HepG2 (cell line): ENCODE results near the gene PREP. TPM values are rescaled to one million over a fixed set of nuclear protein-coding genes. Genes with fewer than 3 reads are reported as not detected.
A peak's percentile ranks its signal among the peaks of the same experiment; 100 is the strongest.

ENCODE experiments used
- DNMT3B ChIP-seq: conservative IDR thresholded peaks from 2 replicates; pipeline ENCODE4 v1.6.1; 2016; ENCODE audit warnings: missing biosample characterization, control low read depth
- FLYWCH1 ChIP-seq: sonication (generic); formaldehyde crosslinking; IDR thresholded peaks from 2 replicates; pipeline ENCODE4 v1.8.1; 2023; ENCODE audit warnings: mild to moderate bottlenecking, missing genetic modification reagents
- HES4 ChIP-seq: sonication (generic); formaldehyde crosslinking; IDR thresholded peaks from 2 replicates; pipeline ENCODE4 v1.9.0; 2021; ENCODE audit warnings: mild to moderate bottlenecking, missing genetic modification reagents, borderline replicate concordance
- HNRNPH1 ChIP-seq: fragments of 200-400 bp; formaldehyde crosslinking; optimal IDR thresholded peaks from 2 replicates; pipeline ENCODE3; 2017; ENCODE audit warnings: mild to moderate bottlenecking, low read depth, low read length
- IKZF4 ChIP-seq: sonication (generic); formaldehyde crosslinking; IDR thresholded peaks from 2 replicates; pipeline ENCODE4 v1.5.1; 2020; ENCODE audit warnings: borderline replicate concordance, mild to moderate bottlenecking, low read depth, missing genetic modification reagents; ENCODE audit errors: not compliant biosample characterization
- KMT2A ChIP-seq: sonication (generic); formaldehyde crosslinking; IDR thresholded peaks from 2 replicates; pipeline ENCODE4 v1.4.0; 2020; ENCODE audit warnings: missing genetic modification reagents
- MAFG ChIP-seq: sonication (generic); formaldehyde crosslinking; IDR thresholded peaks from 2 replicates; pipeline ENCODE4 v1.5.1; 2020; ENCODE audit warnings: mild to moderate bottlenecking, missing genetic modification reagents
- MTA1 ChIP-seq: sonication (generic); formaldehyde crosslinking; IDR thresholded peaks from 2 replicates; pipeline ENCODE4 v1.4.0; 2020; ENCODE audit warnings: missing genetic modification reagents, mild to moderate bottlenecking, borderline replicate concordance
- PRPF4 ChIP-seq: fragments of 200-400 bp; formaldehyde crosslinking; IDR thresholded peaks from 2 replicates; pipeline ENCODE4 v1.6.1; 2016; ENCODE audit warnings: low read length, low read depth; ENCODE audit not compliant: poor library complexity, severe bottlenecking
- PTBP1 ChIP-seq: fragments of 200-400 bp; formaldehyde crosslinking; IDR thresholded peaks from 2 replicates; pipeline ENCODE4 v1.6.1; 2018; ENCODE audit warnings: low read length, low read depth; ENCODE audit not compliant: poor library complexity, severe bottlenecking
- RARA ChIP-seq: IDR thresholded peaks from 2 replicates; pipeline ENCODE4 v1.6.1; 2016; ENCODE audit warnings: missing genetic modification reagents, missing compliant biosample characterization
- RCOR2 ChIP-seq: IDR thresholded peaks from 2 replicates; pipeline ENCODE4 v1.6.1; 2016; ENCODE audit warnings: missing biosample characterization, missing genetic modification reagents
- REPIN1 ChIP-seq: sonication (generic); formaldehyde crosslinking; IDR thresholded peaks from 2 replicates; pipeline ENCODE4 v1.8.0; 2022; ENCODE audit warnings: missing genetic modification reagents, low read depth, mild to moderate bottlenecking, borderline replicate concordance
- SALL1 ChIP-seq: sonication (generic); formaldehyde crosslinking; IDR thresholded peaks from 2 replicates; pipeline ENCODE4 v1.8.0; 2022; ENCODE audit warnings: mild to moderate bottlenecking, missing genetic modification reagents
- ZNF230 ChIP-seq: sonication (generic); formaldehyde crosslinking; IDR thresholded peaks from 2 replicates; pipeline ENCODE4 v1.4.0; 2020; ENCODE audit warnings: mild to moderate bottlenecking, missing genetic modification reagents
- ZNF451 ChIP-seq: sonication (generic); formaldehyde crosslinking; IDR thresholded peaks from 2 replicates; pipeline ENCODE4 v1.5.0; 2020; ENCODE audit warnings: mild to moderate bottlenecking, missing genetic modification reagents
- ZNF569 ChIP-seq: sonication (generic); formaldehyde crosslinking; IDR thresholded peaks from 2 replicates; pipeline ENCODE4 v1.5.0; 2020; ENCODE audit warnings: mild to moderate bottlenecking, missing genetic modification reagents, moderate library complexity, borderline replicate concordance
- ZNF639 ChIP-seq: conservative IDR thresholded peaks from 2 replicates; pipeline ENCODE4 v1.6.1; 2018; ENCODE audit warnings: missing genetic modification reagents
- ZNF891 ChIP-seq: sonication (generic); formaldehyde crosslinking; IDR thresholded peaks from 2 replicates; pipeline ENCODE4 v1.5.0; 2020; ENCODE audit warnings: mild to moderate bottlenecking, missing genetic modification reagents
- ZSCAN29 ChIP-seq: sonication (generic); formaldehyde crosslinking; conservative IDR thresholded peaks from 2 replicates; pipeline ENCODE4 v1.4.0; 2020; ENCODE audit warnings: mild to moderate bottlenecking, missing genetic modification reagents
- polyA plus RNA-seq, 8 experiments: library from polyadenylated mRNA; depleted of rRNA in 3 of 8; stranded (reverse) in 7 of 8; unstranded in 1 of 8; fragments of >200 nt; fragmentation: Illumina TruSeq in 4 of 8; extraction: Trizol in 4 of 8; gene quantifications; 2 replicates each; pipeline versions ENCODE4 v1.2.1 to v1.2.3, GENCODE V29; 2011 to 2016; ENCODE audit warnings: low read depth in 4 of 8, missing spikeins in 1 of 8, mixed read lengths in 1 of 8; ENCODE audit not compliant: insufficient read depth in 1 of 8
- total RNA-seq, 5 experiments: library from RNA; depleted of rRNA; stranded (reverse); fragments of >200 nt; fragmentation: Illumina TruSeq; extraction: Trizol; gene quantifications; 2 replicates each; pipeline ENCODE4 v1.2.3, GENCODE V29; 2016; ENCODE audit warnings: low read depth in 1 of 5
- TF ChIP-seq, protein P1 (sequence below): sonication (generic); formaldehyde crosslinking; IDR thresholded peaks from 2 replicates; pipeline ENCODE4 v1.5.0; 2020; ENCODE audit warnings: mild to moderate bottlenecking, missing genetic modification reagents
- TF ChIP-seq, protein P2 (sequence below): sonication (generic); formaldehyde crosslinking; conservative IDR thresholded peaks from 2 replicates; pipeline ENCODE4 v1.8.1; 2023; ENCODE audit warnings: missing genetic modification reagents
- TF ChIP-seq, protein P3 (sequence below): sonication (generic); formaldehyde crosslinking; IDR thresholded peaks from 2 replicates; pipeline ENCODE4 v1.8.0; 2022; ENCODE audit warnings: low read depth, missing genetic modification reagents

The PREP gene
- total and polyA plus RNA-seq, 2 of the 13 experiments (the other 11 are each of a cell fraction or from before 2014, with no cell fraction given), result 12.6 to 15.9 TPM

GRCh38 chr6:105402090-105402938 lies 568 bp downstream of the PREP start (continued):
- TF ChIP-seq HNRNPH1 (no peak), ZNF569 (CRISPR knock-in tag) (no peak), REPIN1 (CRISPR knock-in tag) (0 out of 2 replicates have a peak, but pooled peaks have one; percentile 18), MTA1 (CRISPR knock-in tag) (peak; percentile 20; the same call in 1 of the 2 replicates), ZNF230 (CRISPR knock-in tag) (peak; percentile 71; the same call in 1 of the 2 replicates), DNMT3B (CRISPR knock-in tag) (0 out of 2 replicates have a peak, but pooled peaks have one; percentile 34), RCOR2 (CRISPR knock-in tag) (no peak), MAFG (CRISPR knock-in tag) (no peak), HES4 (CRISPR knock-in tag) (peak; percentile 65; the same call in 1 of the 2 replicates), SALL1 (CRISPR knock-in tag) (0 out of 2 replicates have a peak, but pooled peaks have one; percentile 8), KMT2A (CRISPR knock-in tag) (peak; percentile 16; the same call in 1 of the 2 replicates), ZNF891 (peak; percentile 56; the same call in 1 of the 2 replicates), ZNF451 (peak; percentile 7; the same call in 1 of the 2 replicates), ZSCAN29 (CRISPR knock-in tag) (0 out of 2 replicates have a peak, but pooled peaks have one; percentile 19), ZNF639 (CRISPR knock-in tag) (no peak), PTBP1 (no peak), IKZF4 (CRISPR knock-in tag) (no peak), RARA (CRISPR knock-in tag) (peak; percentile 25; the same call in 1 of the 2 replicates), PRPF4 (no peak), FLYWCH1 (CRISPR knock-in tag) (no peak)
- TF ChIP-seq, protein P1, sequence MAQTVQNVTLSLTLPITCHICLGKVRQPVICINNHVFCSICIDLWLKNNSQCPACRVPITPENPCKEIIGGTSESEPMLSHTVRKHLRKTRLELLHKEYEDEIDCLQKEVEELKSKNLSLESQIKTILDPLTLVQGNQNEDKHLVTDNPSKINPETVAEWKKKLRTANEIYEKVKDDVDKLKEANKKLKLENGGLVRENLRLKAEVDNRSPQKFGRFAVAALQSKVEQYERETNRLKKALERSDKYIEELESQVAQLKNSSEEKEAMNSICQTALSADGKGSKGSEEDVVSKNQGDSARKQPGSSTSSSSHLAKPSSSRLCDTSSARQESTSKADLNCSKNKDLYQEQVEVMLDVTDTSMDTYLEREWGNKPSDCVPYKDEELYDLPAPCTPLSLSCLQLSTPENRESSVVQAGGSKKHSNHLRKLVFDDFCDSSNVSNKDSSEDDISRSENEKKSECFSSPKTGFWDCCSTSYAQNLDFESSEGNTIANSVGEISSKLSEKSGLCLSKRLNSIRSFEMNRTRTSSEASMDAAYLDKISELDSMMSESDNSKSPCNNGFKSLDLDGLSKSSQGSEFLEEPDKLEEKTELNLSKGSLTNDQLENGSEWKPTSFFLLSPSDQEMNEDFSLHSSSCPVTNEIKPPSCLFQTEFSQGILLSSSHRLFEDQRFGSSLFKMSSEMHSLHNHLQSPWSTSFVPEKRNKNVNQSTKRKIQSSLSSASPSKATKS (CRISPR knock-in tag), result no peak
- TF ChIP-seq, protein P2, sequence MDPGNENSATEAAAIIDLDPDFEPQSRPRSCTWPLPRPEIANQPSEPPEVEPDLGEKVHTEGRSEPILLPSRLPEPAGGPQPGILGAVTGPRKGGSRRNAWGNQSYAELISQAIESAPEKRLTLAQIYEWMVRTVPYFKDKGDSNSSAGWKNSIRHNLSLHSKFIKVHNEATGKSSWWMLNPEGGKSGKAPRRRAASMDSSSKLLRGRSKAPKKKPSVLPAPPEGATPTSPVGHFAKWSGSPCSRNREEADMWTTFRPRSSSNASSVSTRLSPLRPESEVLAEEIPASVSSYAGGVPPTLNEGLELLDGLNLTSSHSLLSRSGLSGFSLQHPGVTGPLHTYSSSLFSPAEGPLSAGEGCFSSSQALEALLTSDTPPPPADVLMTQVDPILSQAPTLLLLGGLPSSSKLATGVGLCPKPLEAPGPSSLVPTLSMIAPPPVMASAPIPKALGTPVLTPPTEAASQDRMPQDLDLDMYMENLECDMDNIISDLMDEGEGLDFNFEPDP (CRISPR knock-in tag), result no peak
- TF ChIP-seq, protein P3, sequence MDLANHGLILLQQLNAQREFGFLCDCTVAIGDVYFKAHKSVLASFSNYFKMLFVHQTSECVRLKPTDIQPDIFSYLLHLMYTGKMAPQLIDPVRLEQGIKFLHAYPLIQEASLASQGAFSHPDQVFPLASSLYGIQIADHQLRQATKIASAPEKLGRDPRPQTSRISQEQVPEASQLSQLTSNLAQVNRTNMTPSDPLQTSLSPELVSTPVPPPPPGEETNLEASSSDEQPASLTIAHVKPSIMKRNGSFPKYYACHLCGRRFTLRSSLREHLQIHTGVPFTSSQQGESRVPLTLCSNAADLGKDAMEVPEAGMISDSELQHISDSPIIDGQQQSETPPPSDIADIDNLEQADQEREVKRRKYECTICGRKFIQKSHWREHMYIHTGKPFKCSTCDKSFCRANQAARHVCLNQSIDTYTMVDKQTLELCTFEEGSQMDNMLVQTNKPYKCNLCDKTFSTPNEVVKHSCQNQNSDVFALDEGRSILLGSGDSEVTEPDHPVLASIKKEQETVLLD (CRISPR knock-in tag), result no peak
